Middle frontal gyrus (tissue), 1 donor: ENCODE measurements around the gene NCCRP1.

Experiments
- DNase-seq: peaks from one replicate; pipeline ENCODE4 v3.0.0-alpha.2; 2015; ENCODE audit warnings: low spot score; ENCODE audit errors: extremely low spot score

NCCRP1 gene

GRCh38 chr19:39196860-39197562 is at the start of gene NCCRP1:
NCCRP1 (plus strand) TSS chr19:39196964; CDS start chr19:39196983, 19 bp downstream.
- DNase-seq, result no peak

DNA sequence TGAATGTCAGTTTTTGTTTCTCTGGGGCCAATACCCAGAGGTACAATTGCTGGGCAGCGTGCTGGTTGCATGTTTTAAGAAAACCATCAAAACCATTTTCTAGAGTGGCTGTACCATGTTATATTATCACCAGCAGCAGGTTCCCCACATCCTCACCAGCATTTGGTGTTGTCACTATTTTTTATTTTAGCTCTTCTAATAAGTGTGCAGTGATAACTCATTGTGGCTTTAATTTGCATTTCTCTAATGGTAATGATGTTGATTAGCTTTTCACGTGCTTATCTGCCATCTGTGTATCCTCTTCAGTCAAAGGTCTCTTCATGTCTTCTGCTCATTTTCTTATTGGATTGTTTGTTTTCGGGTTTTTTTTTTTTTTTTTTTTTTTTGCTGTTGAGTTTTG is 49.3 kb upstream of the NCCRP1 start:
- no peak for DNase-seq

GRCh38 chr19:39148939-39149529 is 47.7 kb upstream of the NCCRP1 start:
- no peak for DNase-seq

- DNase-seq, result no peak
Measured at GRCh38 chr19:39150235-39150634, 46.5 kb upstream of the NCCRP1 start.

DNA sequence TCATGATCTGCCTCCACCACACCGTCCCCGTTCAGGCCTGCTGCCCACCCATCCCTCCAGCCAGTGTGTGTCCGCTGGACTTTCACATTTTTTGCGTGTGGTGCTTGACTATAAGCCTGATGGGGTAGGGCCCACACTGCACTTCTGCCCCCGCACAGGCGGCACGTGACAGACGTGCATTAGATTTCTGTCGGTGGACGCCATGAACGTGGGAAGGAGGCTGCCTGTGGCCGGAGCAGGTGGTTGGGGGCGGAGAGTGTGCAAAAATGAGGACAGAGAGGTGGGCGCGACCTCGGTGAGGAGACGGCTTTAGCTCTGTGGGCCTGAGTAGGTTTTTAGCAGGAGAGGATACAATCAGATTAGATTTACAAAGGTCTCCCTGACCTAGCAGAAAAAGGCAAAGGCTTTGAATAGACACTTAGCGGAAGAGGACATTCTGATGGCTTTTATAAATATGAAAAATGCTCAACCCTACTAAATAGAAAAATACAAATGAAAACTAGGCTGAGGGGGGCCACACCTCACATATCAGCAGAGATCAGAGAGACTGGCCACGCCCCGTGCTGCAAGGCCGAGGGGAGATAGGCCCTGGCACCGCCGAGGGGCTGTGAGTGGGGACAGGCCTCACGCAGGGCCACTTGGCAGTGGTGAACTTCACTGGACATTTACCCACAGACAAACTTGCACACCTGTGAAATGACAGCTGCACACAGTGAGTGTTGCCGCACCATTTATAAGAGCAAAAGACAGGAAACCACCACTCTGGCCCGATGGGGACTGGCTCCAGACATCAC is 45.8 kb upstream of the NCCRP1 start:
- DNase-seq, result no peak

GRCh38 chr19:39152066-39152465 is 44.7 kb upstream of the NCCRP1 start:
- DNase-seq, result no peak

DNA sequence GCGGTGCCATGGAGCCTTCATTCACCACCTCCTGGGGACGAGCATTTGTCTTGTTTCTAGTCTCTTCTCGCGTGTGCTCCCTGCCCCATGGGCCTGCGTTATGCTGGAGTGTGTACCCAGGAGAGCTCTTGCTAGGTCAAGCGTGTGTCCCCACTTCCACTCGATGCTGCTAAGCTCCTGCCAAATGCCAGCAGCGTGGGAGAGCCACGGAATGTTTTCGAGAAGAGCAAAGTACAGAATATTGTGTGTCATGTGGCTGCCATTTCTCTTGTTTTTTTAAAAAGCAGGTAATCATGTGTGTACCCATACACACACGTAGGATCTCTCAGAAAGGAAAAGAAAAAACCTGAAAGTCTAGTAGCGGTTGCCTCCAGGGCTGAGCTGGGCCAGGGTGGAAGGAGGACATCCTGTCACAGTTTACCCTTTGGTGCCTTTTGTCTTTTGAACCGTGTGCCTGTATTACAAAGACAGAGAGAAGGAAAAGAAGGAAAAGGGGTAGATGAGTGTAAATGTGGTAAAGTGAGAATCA is 42.6 kb upstream of the NCCRP1 start:
- no peak for DNase-seq

DNA sequence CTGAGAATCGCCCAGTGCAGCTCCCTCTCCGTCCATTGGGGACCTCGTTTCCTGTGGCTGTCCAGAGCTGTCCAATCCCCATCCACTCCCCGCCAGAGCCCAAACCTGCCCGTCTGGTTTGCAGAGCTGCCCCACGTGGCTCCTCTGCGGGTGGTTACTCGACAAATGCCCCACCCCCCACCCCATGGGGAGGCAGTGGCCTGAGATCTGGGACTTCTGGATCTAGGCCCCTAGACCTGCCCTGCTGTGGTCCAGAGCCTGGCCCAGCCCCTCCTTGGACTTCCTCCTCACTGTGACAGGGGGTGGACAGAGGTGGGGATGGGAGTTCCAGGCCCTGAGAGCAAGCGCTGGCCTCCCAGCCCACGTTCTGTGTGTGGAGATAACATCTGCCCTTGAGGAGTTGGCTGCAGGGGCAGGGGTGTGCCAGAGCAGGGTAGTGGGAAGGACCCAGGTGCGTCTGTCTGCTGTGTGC is 42.1 kb upstream of the NCCRP1 start:
- no peak for DNase-seq

DNA sequence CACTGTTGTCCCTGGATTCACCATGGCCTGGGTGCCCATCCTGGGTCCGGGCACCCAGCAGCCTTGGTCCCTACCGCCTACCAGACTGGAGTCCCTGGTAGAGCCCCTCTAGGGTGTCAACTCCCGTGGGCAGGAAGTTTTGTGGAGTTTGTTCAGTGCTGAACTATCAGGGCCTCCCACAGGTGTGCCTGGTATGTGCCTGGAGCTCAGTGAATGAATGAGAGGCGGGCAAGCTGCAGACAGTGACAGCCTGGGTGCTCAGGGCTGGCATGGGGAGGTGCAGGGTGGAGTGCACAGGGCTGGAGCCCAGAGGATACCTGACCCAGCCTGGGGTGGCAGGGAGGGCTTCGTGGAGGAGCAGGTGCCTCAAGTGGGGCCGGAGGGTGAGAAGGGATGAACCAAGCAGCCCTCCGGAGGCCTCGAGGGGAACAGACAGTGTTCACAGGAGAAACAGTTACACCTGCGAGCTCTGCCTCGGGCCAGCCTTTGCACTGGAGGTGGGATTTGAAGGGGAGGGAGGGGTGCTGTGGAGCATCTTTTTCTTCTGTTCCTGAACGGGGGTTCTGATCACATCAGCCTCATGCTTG is 41.6 kb upstream of the NCCRP1 start:
- no peak for DNase-seq

- no peak for DNase-seq
Measured at GRCh38 chr19:39155741-39156140, 41.0 kb upstream of the NCCRP1 start.

- no peak for DNase-seq
Measured at GRCh38 chr19:39156326-39157230, 40.2 kb upstream of the NCCRP1 start.

GRCh38 chr19:39157275-39157996 is 39.3 kb upstream of the NCCRP1 start:
- DNase-seq, result no peak

- no peak for DNase-seq
Measured at GRCh38 chr19:39157997-39158389, 38.8 kb upstream of the NCCRP1 start.

DNA sequence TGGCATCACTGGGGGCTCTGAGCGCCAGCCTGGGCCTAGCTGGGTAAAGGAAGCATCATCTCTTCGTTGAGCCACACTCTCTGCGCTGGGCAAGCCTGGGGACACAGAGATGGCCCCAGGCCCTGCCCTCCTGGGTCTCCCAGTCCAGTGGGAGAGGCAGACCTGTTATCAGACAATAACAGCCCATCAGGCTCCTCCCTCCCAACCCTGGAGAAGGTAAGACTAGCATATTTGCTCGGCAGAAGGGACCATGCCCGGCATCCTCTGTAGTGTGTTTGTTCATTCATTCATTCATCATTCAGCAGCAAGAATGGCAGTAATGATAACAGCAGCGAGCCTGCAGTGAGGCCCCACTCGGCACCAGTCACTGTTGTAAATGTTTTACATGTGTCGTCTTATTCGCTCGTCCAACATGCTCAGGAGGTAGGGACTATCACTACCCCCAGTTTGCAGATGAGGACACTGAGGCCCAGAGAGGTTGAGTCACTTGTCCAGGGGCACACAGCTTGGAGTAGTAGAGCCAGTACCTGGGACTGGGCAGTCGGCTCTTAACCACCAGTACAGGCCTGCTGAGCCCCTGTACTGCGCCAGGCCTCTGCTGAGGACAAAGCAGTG is 38.0 kb upstream of the NCCRP1 start:
- no peak for DNase-seq

DNA sequence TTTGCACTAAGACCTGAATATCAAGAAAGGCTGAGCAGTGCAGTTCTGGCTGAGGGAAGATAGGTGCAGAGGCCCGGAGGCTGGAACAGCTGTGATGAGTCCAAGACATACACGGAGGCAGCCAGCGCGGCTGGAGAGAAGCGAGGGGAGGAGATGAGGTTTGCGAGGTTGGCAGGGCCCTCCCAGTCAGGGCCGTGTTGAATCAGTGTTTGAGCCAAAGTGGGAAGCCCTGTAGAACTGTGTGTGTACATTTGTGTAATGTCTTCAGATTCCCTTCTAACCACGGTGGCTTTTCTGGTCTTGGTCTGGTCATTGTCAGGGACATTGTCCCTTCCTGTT is 36.3 kb upstream of the NCCRP1 start:
- DNase-seq, result no peak

DNA sequence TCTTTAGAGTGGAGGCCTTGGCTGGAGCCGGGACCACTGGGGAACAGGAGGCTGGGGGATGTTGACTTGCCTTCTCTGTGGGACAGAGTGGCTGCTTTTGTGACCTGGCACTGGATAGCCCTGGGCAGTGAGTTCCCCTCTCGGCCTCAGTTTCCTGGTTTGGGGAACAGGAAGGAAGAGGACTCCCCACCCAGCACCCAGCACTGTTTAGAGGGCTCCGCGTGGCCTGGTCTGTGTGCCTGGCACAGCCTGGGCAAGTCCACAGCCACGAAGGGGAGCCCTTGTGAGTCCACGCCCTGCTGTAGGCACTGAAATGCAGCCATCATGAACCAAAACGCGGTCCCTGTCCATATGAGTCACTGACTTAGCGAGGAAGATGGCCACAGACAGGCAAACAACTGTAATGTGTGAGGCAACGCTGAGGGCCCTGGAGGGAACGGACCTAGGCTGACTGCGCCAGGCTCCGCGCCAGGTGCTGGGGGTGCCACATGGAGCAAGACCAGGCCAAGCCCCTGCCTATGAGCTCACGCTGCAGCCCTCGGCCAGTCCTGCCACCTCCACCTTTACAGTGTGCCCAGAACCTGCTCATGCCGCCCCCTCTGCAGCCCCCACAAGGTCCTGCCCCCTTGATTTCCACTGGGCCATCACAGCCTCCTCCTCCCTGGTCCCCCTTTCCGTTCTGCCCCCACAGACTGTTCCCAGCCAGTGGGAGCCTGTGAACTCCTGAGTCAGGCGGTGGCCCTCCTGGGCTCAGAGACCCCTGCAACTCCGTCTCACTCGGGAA is 35.7 kb upstream of the NCCRP1 start:
- no peak for DNase-seq

GRCh38 chr19:39162441-39163043 is 34.2 kb upstream of the NCCRP1 start:
- no peak for DNase-seq

DNA sequence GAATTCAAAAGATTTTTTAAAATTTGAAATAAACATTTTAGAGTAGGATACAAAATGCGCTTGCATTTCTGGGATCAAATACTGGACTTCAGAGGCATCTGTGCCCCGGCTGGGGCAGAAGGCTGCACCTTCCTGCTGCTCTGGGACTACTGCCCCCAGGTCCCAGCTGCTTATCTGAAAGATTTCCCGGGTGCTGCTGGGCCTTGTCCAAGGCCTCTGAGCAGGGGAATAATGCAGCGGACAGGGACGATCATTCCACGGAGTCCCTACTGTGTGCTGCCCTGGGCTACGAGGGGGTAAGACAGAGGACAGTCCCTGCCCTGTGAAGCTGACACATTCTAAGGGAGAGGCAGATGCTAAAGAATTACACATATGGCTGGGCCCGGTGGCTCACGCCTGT is 33.1 kb upstream of the NCCRP1 start:
- DNase-seq, result no peak
